HG03520 (cell line): ENCODE results near the gene ATP13A3.
"Not testable (repeated sequence)": the region's sequence is repeated elsewhere in the genome, so short reads cannot be mapped to it uniquely, and the experiment has no call there.

Experiments used
- ATAC-seq: cut with Tn5 transposase; IDR thresholded peaks from one replicate; pipeline ENCODE4 v1.9.1; 2021; ENCODE audit warnings: mild to moderate bottlenecking, moderate library complexity; ENCODE audit not compliant: unreplicated experiment

ATP13A3 gene

GRCh38 chr3:194500198-194500597, 13.4 kb upstream of the ATP13A3 start:
- ATAC-seq, result no peak

DNA sequence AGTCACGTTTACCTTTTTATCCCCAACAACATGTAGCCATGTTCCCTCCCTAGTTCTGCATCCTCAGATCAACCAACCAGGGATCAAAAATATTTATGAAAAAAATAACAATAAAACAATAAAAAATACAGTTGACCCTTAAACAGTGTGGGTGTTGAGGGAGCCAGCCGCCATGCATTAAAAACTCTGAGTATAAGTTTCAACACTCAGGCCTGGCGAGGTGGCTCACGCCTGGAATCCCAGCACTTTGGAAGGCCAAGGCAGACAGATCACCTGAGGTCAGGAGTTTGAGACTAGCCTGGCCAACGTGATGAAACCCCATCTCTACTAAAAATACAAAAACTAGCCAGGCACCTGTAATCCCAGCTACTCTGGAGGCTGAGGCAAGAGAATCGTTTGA, 12.7 kb upstream of the ATP13A3 start:
- not testable (repeated sequence) for ATAC-seq

DNA sequence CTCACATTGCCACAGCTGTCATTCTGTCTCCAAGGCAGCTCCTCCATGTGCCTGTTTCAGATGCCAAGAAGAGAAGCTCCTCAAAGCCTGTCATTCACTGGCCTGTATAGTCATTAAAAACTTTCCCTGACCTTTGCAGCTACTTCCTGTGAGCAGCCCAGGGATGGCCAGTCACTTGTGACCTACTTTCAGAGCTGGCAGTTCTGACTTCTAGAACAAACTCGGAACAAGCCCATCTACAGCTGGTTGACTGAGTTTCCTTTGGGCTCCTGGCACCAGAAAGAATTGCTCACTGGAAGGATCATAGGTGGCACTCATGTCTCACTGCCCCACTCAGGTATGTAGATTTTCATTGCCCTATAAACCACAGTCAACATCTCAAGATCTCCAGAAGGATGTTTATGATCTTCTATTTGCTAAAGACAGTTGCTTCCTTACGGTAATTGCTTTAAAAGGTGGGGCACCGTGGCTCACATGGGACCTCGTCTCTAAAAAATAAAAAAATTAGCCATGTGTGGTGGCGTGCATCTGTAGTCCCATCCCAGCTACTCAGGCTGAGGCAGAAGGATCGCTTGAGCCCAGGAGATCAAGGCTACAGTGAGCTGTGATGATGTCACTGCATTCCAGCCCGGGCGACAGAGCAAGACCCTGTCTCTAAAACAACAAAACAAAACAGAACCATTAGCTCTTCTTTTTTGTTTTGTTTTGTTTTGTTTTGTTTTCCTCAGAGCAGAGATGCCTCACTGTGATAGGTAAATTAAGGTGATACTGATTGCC, 11.2 kb upstream of the ATP13A3 start:
- no peak for ATAC-seq

GRCh38 chr3:194496217-194496919, 9.6 kb upstream of the ATP13A3 start:
- no peak for ATAC-seq

GRCh38 chr3:194494951-194495374, 8.2 kb upstream of the ATP13A3 start:
- no peak for ATAC-seq

GRCh38 chr3:194493995-194494927, 7.5 kb upstream of the ATP13A3 start:
- ATAC-seq, result not testable (repeated sequence)

GRCh38 chr3:194492001-194492400, 5.2 kb upstream of the ATP13A3 start:
- no peak for ATAC-seq

- peak; percentile 34 for ATAC-seq
Measured at GRCh38 chr3:194489736-194490612, 3.2 kb upstream of the ATP13A3 start.

DNA sequence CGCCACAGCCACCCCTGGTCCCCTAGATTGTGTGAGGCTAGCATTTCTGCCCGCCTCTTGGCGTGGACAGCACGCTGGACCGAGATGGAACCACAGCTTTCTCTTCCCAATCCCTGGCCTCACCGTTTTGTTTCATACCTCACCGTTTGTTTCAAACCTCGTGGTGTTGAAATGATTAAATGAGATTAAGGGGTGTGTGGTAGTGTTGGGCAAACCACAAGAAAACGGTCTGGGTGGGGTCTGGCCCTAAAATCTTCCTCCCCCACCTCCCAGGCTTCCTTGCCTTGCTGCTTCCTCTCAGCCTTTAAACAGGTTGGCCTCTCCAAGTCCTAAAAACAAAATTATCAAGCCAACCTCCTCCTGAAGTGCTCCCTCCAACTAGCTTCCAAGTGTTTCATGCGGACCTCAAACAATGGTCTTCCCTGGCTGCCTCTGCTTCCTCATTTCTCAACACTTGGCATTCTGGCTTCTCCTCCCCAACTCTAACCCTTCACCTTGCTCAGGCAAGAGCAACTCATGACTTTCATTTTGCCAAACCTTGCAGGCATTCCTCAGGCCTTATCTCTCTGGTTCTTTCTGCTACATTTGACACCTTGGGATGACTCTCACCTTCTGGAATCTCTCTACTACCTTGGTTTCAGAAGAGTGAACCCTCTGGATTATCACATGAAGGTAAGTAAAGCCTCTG, 1.4 kb upstream of the ATP13A3 start:
- ATAC-seq, result no peak

DNA sequence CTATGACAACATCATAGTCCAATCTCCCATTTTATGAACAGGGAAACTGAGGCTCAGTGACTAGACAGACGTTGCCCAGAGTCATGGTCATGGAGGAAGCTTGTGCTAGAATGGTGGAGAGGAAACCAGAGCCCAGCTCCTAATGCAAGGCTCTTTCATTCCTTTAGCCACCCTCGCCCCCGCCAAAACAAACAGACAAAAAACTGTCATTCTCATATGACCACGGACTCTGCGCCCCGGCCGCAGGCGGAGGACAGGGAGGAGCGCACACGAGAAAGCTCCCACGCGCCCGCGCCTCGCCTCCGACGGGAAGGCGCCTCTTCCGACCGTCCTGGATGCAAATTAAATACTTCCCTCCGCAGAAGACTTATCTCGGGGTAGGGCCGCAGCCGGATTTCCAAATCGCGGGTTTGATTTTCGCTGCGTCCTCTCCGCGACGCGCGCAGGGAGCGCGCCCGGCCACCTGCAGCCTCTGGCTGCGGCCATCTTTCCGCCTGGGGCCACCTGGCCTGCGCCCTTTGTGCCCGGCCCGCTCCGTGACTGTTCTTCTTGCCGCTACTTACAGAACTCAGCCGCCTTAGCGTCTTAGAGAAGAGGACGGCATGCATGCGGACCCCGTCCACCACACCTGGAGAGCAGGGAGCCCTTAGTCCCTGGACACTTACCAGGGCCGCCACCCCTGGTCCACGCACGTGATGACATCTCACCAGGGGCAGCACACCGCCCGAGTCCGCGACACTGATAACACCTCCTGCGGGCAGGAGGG, 670 bp upstream of the ATP13A3 start:
- peak; percentile 24 for ATAC-seq

DNA sequence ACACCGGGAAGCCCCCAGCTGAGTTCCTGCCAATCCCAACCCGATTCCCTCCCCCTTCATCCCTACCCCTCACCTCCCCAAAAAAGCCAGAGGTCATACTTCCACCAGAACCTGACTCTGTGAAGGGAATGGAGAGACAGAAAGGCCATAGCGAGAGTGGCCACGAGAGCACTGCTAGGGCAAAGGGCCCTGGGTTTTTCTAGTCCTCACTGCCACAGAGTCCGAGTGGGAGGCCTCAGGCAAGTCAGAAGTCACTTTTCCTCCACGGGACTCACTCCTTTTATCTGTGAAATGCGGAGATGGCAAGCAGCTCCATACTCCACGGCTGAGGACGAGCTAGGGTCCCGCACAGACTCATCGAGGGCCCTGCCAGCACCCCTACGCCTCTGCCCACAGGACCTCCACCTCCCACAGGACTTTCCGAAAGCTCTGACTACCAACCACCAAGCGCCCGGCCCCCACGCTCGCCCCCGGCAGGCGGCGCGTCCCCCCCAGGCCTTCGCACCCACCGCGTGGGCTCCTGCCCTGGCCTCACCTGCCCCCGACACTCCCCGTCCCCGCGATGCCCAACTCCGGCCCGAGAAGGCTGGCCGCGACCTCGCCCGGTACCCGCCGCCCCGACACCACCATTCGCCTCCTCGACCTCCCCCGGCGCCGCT, 792 bp downstream of the ATP13A3 start:
- peak; percentile 3 for ATAC-seq

- ATAC-seq, result no peak
Measured at GRCh38 chr3:194485468-194485880, 1.3 kb downstream of the ATP13A3 start.

GRCh38 chr3:194484614-194485013, 2.2 kb downstream of the ATP13A3 start:
- ATAC-seq, result no peak

DNA sequence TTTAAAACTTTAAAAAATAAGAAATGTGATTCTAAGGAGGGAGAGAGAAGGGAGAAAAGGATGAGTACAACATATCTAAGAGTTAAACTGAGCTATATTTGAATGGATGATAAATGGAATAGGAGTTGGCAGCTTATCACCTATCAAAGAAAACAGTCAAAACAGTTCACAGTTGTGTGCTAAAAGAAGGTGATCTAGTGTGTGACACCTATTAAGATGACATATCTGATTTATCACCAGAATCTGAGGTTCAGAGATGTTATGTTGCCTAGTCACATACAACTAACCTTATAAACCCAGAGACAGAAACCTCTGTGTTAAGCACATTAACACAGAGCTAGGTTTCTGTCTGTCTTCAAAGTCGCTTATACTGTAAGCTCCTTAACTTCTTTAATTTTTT, 3.0 kb downstream of the ATP13A3 start:
- ATAC-seq, result no peak

DNA sequence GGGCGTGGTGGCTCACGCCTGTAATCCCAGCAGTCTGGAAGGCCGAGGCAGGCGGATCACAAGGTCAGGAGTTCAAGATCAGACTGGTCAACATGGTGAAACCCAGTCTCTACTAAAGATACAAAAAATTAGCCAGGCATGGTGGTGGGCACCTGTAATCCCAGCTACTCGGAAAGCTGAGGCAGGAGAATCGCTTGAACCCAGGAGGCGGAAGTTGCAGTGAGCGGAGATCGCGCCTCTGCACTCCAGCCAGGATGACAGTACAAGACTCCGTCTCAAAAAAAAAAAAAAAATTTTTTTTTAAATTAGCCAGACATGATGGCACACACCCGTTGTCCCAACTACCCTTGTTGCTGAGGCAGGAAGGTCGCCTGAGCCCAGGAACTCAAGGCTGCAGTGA, 4.0 kb downstream of the ATP13A3 start:
- ATAC-seq, result not testable (repeated sequence)

DNA sequence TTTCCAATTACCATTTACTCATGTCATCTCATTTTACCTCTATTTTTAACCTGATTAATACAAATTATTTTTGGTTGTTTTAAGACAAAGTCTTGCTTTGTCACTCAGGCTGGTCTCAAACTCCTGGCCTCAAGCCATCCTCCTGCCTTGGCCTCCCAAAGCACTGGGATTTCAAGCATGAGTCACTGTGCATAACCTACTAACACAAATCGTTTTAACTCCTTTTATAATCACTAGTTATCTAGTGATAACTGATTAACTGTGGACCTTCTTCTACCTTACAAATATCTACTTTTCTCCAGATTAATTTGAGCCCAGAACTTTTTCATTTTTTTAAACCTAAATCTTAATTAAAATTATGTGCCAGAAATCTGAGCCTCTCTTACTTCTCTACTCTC, 4.6 kb downstream of the ATP13A3 start:
- no peak for ATAC-seq

- ATAC-seq, result no peak
Measured at GRCh38 chr3:194481525-194482195, 5.1 kb downstream of the ATP13A3 start.

DNA sequence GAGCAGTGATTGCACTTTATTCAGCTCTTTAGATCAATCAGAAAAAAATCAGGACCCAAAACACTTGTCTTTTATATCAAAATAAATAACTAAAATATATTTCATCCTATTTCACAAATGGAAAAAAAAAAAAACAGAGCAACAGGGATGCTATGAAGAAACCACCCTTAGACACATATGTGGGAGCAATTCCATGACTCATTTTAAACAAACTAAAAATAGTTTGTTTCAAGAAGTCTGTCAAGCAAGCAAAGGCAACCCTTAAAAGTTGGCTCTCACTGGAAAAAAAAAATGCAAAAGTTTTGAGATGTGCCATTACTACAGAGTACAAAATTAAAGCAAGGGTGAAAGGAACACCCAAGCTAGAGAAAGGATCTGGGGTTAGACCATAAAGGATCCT, 5.7 kb downstream of the ATP13A3 start:
- no peak for ATAC-seq
